H1 (cell line): ENCODE measurements around the gene ARHGEF19. TPM values are rescaled to one million over a fixed set of nuclear protein-coding genes. Genes with fewer than 3 reads are reported as not detected.

Source experiments
- CREB1 ChIP-seq: IDR thresholded peaks from 2 replicates; pipeline ENCODE4 v1.6.1; 2012; ENCODE audit warnings: inconsistent platforms
- GABPA ChIP-seq: IDR thresholded peaks from 2 replicates; pipeline ENCODE4 v1.6.1; 2011; ENCODE audit warnings: mild to moderate bottlenecking, low read length, moderate library complexity, borderline replicate concordance; ENCODE audit not compliant: insufficient read depth
- KDM1A ChIP-seq: fragments of 200-600, 300-600 bp; sonication (generic); IDR thresholded peaks from 2 replicates; pipeline ENCODE4 v1.7.1; 2016; ENCODE audit warnings: mild to moderate bottlenecking, low read length, borderline replicate concordance
- KDM5A ChIP-seq: fragments of 200-600 bp; IDR thresholded peaks from 2 replicates; pipeline ENCODE4 v1.7.1; 2012; ENCODE audit warnings: mild to moderate bottlenecking, low read length, inconsistent platforms, mixed read lengths
- ZNF274 ChIP-seq: IDR thresholded peaks from 2 replicates; pipeline ENCODE4 v1.7.0; 2012; ENCODE audit warnings: low read length, borderline replicate concordance; ENCODE audit errors: extremely low read depth
- polyA plus RNA-seq, 7 experiments: library from polyadenylated mRNA; depleted of rRNA in 3 of 7; stranded (reverse) in 5 of 7; unstranded in 2 of 7; fragments of >200 nt in 5 of 7; fragments of 200-250 nt in 2 of 7; gene quantifications; 1 replicate in 5 of 7; 2 replicates in 1 of 7; 4 replicates in 1 of 7; pipeline versions ENCODE4 v1.2.1 to v1.2.3, GENCODE V29; 2011 to 2013; ENCODE audit warnings: missing spikeins in 2 of 7, mixed read lengths in 2 of 7
- total RNA-seq: library from RNA; stranded (reverse); fragmentation: NEBNext Ultra II Directional; extraction: Animal tissue kit (Norgen Biotek cat#: 25700); gene quantifications from 2 replicates; pipeline ENCODE4 v1.2.1, GENCODE V29; 2021
- TF ChIP-seq, protein P1 (sequence below): fragments of 300-600 bp; sonication (generic); IDR thresholded peaks from 2 replicates; pipeline ENCODE4 v1.7.1; 2012; ENCODE audit warnings: low read length, moderate library complexity, mild to moderate bottlenecking, inconsistent platforms; ENCODE audit not compliant: insufficient replicate concordance

Gene ARHGEF19
- total and polyA plus RNA-seq, 2 of the 8 experiments (the other 6 are each of a cell fraction or from before 2014, with no cell fraction given) = 47.5 to 56.4 TPM

DNA sequence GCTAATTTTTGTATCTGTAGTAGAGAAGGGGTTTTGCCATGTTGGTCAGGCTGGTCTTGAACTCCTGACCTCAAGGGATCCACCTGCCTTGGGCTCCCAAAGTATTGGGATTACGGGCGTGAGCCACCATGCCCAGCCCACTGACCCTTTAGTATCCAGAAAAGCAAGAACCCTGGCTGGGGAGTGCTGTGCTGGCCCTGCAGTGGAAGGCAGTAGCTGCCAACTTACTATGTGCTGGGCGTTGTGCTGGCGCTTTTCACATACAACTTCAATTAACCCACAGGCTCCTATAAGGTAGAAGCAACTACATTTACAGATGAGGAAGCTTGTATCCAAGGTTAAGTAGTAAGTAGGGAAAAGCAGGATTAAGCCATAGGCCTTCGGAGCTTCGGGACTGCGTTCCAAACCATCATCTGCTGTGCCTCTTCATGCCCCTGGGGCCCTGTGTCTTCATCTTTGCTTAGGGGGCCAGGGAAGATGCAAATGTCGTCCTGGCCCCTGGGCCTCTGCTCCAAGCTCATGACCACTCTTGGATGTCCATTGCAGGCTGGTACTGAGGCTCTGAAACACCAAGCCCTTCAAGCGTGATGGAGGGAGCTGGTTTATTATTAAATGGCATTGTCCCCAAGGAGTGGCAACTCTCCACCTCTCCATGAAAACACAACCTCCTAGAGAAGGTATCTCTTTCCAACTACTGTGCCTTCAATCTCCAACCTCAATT, 33.2 kb upstream of the ARHGEF19 start (continued):
- TF ChIP-seq, protein P1, sequence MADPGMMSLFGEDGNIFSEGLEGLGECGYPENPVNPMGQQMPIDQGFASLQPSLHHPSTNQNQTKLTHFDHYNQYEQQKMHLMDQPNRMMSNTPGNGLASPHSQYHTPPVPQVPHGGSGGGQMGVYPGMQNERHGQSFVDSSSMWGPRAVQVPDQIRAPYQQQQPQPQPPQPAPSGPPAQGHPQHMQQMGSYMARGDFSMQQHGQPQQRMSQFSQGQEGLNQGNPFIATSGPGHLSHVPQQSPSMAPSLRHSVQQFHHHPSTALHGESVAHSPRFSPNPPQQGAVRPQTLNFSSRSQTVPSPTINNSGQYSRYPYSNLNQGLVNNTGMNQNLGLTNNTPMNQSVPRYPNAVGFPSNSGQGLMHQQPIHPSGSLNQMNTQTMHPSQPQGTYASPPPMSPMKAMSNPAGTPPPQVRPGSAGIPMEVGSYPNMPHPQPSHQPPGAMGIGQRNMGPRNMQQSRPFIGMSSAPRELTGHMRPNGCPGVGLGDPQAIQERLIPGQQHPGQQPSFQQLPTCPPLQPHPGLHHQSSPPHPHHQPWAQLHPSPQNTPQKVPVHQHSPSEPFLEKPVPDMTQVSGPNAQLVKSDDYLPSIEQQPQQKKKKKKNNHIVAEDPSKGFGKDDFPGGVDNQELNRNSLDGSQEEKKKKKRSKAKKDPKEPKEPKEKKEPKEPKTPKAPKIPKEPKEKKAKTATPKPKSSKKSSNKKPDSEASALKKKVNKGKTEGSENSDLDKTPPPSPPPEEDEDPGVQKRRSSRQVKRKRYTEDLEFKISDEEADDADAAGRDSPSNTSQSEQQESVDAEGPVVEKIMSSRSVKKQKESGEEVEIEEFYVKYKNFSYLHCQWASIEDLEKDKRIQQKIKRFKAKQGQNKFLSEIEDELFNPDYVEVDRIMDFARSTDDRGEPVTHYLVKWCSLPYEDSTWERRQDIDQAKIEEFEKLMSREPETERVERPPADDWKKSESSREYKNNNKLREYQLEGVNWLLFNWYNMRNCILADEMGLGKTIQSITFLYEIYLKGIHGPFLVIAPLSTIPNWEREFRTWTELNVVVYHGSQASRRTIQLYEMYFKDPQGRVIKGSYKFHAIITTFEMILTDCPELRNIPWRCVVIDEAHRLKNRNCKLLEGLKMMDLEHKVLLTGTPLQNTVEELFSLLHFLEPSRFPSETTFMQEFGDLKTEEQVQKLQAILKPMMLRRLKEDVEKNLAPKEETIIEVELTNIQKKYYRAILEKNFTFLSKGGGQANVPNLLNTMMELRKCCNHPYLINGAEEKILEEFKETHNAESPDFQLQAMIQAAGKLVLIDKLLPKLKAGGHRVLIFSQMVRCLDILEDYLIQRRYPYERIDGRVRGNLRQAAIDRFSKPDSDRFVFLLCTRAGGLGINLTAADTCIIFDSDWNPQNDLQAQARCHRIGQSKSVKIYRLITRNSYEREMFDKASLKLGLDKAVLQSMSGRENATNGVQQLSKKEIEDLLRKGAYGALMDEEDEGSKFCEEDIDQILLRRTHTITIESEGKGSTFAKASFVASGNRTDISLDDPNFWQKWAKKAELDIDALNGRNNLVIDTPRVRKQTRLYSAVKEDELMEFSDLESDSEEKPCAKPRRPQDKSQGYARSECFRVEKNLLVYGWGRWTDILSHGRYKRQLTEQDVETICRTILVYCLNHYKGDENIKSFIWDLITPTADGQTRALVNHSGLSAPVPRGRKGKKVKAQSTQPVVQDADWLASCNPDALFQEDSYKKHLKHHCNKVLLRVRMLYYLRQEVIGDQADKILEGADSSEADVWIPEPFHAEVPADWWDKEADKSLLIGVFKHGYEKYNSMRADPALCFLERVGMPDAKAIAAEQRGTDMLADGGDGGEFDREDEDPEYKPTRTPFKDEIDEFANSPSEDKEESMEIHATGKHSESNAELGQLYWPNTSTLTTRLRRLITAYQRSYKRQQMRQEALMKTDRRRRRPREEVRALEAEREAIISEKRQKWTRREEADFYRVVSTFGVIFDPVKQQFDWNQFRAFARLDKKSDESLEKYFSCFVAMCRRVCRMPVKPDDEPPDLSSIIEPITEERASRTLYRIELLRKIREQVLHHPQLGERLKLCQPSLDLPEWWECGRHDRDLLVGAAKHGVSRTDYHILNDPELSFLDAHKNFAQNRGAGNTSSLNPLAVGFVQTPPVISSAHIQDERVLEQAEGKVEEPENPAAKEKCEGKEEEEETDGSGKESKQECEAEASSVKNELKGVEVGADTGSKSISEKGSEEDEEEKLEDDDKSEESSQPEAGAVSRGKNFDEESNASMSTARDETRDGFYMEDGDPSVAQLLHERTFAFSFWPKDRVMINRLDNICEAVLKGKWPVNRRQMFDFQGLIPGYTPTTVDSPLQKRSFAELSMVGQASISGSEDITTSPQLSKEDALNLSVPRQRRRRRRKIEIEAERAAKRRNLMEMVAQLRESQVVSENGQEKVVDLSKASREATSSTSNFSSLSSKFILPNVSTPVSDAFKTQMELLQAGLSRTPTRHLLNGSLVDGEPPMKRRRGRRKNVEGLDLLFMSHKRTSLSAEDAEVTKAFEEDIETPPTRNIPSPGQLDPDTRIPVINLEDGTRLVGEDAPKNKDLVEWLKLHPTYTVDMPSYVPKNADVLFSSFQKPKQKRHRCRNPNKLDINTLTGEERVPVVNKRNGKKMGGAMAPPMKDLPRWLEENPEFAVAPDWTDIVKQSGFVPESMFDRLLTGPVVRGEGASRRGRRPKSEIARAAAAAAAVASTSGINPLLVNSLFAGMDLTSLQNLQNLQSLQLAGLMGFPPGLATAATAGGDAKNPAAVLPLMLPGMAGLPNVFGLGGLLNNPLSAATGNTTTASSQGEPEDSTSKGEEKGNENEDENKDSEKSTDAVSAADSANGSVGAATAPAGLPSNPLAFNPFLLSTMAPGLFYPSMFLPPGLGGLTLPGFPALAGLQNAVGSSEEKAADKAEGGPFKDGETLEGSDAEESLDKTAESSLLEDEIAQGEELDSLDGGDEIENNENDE = no peak
- TF ChIP-seq CREB1 = no peak
- TF ChIP-seq KDM1A = no peak
- no peak for TF ChIP-seq GABPA
- TF ChIP-seq KDM5A = no peak
- no peak for TF ChIP-seq ZNF274
- TF ChIP-seq, all 59 proteins: peak for 0
